SIG-M5 (cell line): ENCODE results near the gene FN3K.

ENCODE experiments used
- DNase-seq: peaks from one replicate; lab custom pipeline; 2025; lab: John Stamatoyannopoulos, UW

FN3K gene

GRCh38 chr17:82703935-82704865 is 31.2 kb upstream of the FN3K start:
- DNase-seq: no peak

- no peak for DNase-seq
Observed at GRCh38 chr17:82704886-82705285, 30.5 kb upstream of the FN3K start.

- DNase-seq: no peak
Observed at GRCh38 chr17:82705756-82706155, 29.7 kb upstream of the FN3K start.

- no peak for DNase-seq
Observed at GRCh38 chr17:82709024-82709675, 26.3 kb upstream of the FN3K start.

- DNase-seq: no peak
Observed at GRCh38 chr17:82709676-82710498, 25.5 kb upstream of the FN3K start.

- DNase-seq: no peak
Observed at GRCh38 chr17:82710499-82711232, 24.7 kb upstream of the FN3K start.

GRCh38 chr17:82713071-82713723 is 22.2 kb upstream of the FN3K start:
- no peak for DNase-seq

GRCh38 chr17:82716203-82717010 is 19.0 kb upstream of the FN3K start, which contains the start of gene FN3KRP:
TSS of gene FN3KRP (plus strand) at chr17:82716706. CDS start at chr17:82716756, 50 bp downstream.
- DNase-seq: peak; percentile 25

- DNase-seq: no peak
Observed at GRCh38 chr17:82718986-82719685, 16.3 kb upstream of the FN3K start.

- DNase-seq: no peak
Observed at GRCh38 chr17:82720204-82720603, 15.2 kb upstream of the FN3K start.

GRCh38 chr17:82722341-82723013 is 12.9 kb upstream of the FN3K start:
- DNase-seq: no peak

- no peak for DNase-seq
Observed at GRCh38 chr17:82723169-82723807, 12.1 kb upstream of the FN3K start.

- no peak for DNase-seq
Observed at GRCh38 chr17:82726427-82726826, 9.0 kb upstream of the FN3K start.

GRCh38 chr17:82729479-82730260 is 5.7 kb upstream of the FN3K start:
- DNase-seq: no peak

GRCh38 chr17:82732118-82732743 is 3.2 kb upstream of the FN3K start:
- DNase-seq: no peak

GRCh38 chr17:82736511-82737185 is 1.2 kb downstream of the FN3K start:
- no peak for DNase-seq
